A673 (cell line): ENCODE results near the gene CHDH. TPM values are rescaled to one million over a fixed set of nuclear protein-coding genes. Genes with fewer than 3 reads are reported as not detected.

Experiments used
- BruUV-seq: library from RNA; stranded (reverse); fragments of 400-500 nt; replicated peaks from 2 replicates; lab custom pipeline; 2021; lab: Mats Ljungman, UMichigan
- CTCF ChIA-PET: fragments of 300-600 bp; sonication (Branson Sonifier 250); formaldehyde crosslinking; loops from one replicate; lab custom pipeline; 2022; ENCODE audit warnings: antibody characterized with exemption; lab: Charles Lee
- POLR2A ChIA-PET: fragments of 300-600 bp; sonication (Branson Sonifier 250); formaldehyde crosslinking; loops from one replicate; lab custom pipeline; 2022; ENCODE audit warnings: antibody characterized with exemption; ENCODE audit not compliant: low non-redundant PET; lab: Charles Lee
- DNase-seq: peaks from one replicate; pipeline ENCODE4 v3.0.0-alpha.2; 2015; ENCODE audit warnings: low spot score
- H3K27ac ChIP-seq: fragments of 200-600 bp; sonication (generic); 2 replicates; pipeline ENCODE4 v1.5.1; 2016; ENCODE audit warnings: mixed run types, low read depth, mild to moderate bottlenecking, mixed read lengths, antibody characterized with exemption, low read length; ENCODE audit not compliant: poor library complexity, severe bottlenecking
- H3K27me3 ChIP-seq: fragments of 200-600 bp; sonication (generic); replicated peaks from 2 replicates; pipeline ENCODE4 v1.6.1; 2017; ENCODE audit warnings: mixed run types, low read depth, mild to moderate bottlenecking, mixed read lengths, antibody characterized with exemption, low read length; ENCODE audit not compliant: insufficient read depth, poor library complexity
- H3K36me3 ChIP-seq: fragments of 200-600 bp; sonication (generic); 2 replicates; pipeline ENCODE4 v1.6.1; 2016; ENCODE audit warnings: mixed run types, mild to moderate bottlenecking, mixed read lengths, antibody characterized with exemption, low read length; ENCODE audit not compliant: insufficient read depth, poor library complexity, severe bottlenecking
- H3K4me1 ChIP-seq: fragments of 200-600 bp; sonication (generic); 2 replicates; pipeline ENCODE4 v1.6.1; 2017; ENCODE audit warnings: mixed run types, mild to moderate bottlenecking, mixed read lengths, antibody characterized with exemption, low read length; ENCODE audit not compliant: insufficient read depth, poor library complexity, severe bottlenecking
- H3K4me3 ChIP-seq: fragments of 200-600 bp; sonication (generic); 2 replicates; pipeline ENCODE4 v1.5.1; 2016; ENCODE audit warnings: low read depth, mixed run types, mild to moderate bottlenecking, mixed read lengths, low read length; ENCODE audit not compliant: poor library complexity, severe bottlenecking
- H3K9me3 ChIP-seq: fragments of 200-600 bp; sonication (generic); 2 replicates; pipeline ENCODE4 v1.6.1; 2016; ENCODE audit warnings: mixed run types, low read depth, mild to moderate bottlenecking, mixed read lengths, antibody characterized with exemption, low read length; ENCODE audit not compliant: poor library complexity, severe bottlenecking
- EZH2 ChIP-seq: fragments of 200-600 bp; sonication (generic); IDR thresholded peaks from 2 replicates; pipeline ENCODE4 v1.6.1; 2017; ENCODE audit warnings: borderline replicate concordance, low read depth, mild to moderate bottlenecking, mixed read lengths, antibody characterized with exemption, low read length; ENCODE audit not compliant: poor library complexity, severe bottlenecking
- intact Hi-C: fragments of 100-400 bp; cut with micrococcal nuclease; formaldehyde crosslinking; loops from one replicate; pipeline ENCODE4 v1.10.0; 2022; ENCODE audit not compliant: unreplicated experiment
- total RNA-seq: library from RNA; stranded (reverse); gene quantifications from 2 replicates; pipeline ENCODE4 v1.2.3, GENCODE V29; 2021
- TF ChIP-seq, protein P1 (sequence below): fragments of 300-800, 200-600 bp; sonication (generic); conservative IDR thresholded peaks from 2 replicates; pipeline ENCODE4 v1.5.1; 2017; ENCODE audit warnings: low read depth, mild to moderate bottlenecking, antibody characterized with exemption, low read length, moderate library complexity, mixed read lengths

The CHDH gene
- total RNA-seq, 1 experiment from 2014 or later: not detected

- ChIA-PET POLR2A (no interaction called here), CTCF (no interaction called here)
- DNase-seq: no peak
- Histone ChIP-seq H3K27ac (no peak overlapping the region), H3K4me1 (no peaks in the 10 kb centered on the region), H3K27me3 (no peaks in the 10 kb centered on the region), H3K4me3 (no peak overlapping the region), H3K9me3 (no peaks in the 10 kb centered on the region), H3K36me3 (no peaks in the 10 kb centered on the region)
- TF ChIP-seq EZH2: no peak
- TF ChIP-seq, protein P1, sequence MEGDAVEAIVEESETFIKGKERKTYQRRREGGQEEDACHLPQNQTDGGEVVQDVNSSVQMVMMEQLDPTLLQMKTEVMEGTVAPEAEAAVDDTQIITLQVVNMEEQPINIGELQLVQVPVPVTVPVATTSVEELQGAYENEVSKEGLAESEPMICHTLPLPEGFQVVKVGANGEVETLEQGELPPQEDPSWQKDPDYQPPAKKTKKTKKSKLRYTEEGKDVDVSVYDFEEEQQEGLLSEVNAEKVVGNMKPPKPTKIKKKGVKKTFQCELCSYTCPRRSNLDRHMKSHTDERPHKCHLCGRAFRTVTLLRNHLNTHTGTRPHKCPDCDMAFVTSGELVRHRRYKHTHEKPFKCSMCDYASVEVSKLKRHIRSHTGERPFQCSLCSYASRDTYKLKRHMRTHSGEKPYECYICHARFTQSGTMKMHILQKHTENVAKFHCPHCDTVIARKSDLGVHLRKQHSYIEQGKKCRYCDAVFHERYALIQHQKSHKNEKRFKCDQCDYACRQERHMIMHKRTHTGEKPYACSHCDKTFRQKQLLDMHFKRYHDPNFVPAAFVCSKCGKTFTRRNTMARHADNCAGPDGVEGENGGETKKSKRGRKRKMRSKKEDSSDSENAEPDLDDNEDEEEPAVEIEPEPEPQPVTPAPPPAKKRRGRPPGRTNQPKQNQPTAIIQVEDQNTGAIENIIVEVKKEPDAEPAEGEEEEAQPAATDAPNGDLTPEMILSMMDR: no peak
- intact Hi-C loops: no loop called here
- BruUV-seq: no TSS peak
Measured at GRCh38 chr3:53774414-53774813, 71.8 kb downstream of the CHDH start.

GRCh38 chr3:53773611-53774368, 72.4 kb downstream of the CHDH start:
- Histone ChIP-seq H3K4me1 (no peaks in the 10 kb centered on the region), H3K36me3 (no peaks in the 10 kb centered on the region), H3K27ac (no peak overlapping the region), H3K27me3 (no peaks in the 10 kb centered on the region), H3K9me3 (no peaks in the 10 kb centered on the region), H3K4me3 (no peak overlapping the region)
- TF ChIP-seq, protein P1: no peak
- no peak for TF ChIP-seq EZH2
- CTCF ChIA-PET: no interaction called here
- BruUV-seq: no TSS peak
- intact Hi-C loops: no loop called here
- POLR2A ChIA-PET: no interaction called here
- DNase-seq: no peak

DNA sequence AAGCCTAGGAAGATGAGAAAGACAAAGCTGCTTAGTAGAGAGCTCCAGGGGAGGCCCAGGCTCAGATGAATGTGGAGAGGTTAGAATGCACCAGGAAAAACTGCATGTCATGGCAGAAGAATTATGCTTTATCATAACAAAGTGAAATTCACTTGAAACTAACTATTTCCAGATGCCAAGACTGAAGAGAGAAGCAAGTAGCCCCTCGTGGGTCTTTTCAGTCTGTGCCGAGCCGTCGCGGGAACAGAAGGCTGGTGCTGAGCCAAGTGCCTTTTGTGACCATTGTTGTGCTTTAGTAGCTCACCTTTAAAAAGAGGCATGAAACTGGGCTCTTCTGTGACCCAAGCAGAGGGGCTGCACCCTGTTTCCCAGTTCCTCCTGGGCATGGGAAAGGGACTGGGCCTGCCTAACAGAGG, 73.2 kb downstream of the CHDH start:
- no peaks in the 10 kb centered on the region for H3K4me1 ChIP-seq
- ChIA-PET CTCF (no interaction called here), POLR2A (interaction anchor here (0.5 kb wide), 1 partner anchor 389 kb away, joined by 3 read pairs; no protein-coding TSS in a partner anchor)
- H3K4me3 ChIP-seq: no peak overlapping the region
- H3K9me3 ChIP-seq: no peaks in the 10 kb centered on the region
- intact Hi-C loops: no loop called here
- H3K27ac ChIP-seq: no peak overlapping the region
- no peaks in the 10 kb centered on the region for H3K36me3 ChIP-seq
- BruUV-seq: no TSS peak
- no peak for TF ChIP-seq EZH2
- TF ChIP-seq, protein P1: no peak
- DNase-seq: no peak
- no peaks in the 10 kb centered on the region for H3K27me3 ChIP-seq
